Right renal pelvis (tissue), 4 donors: Measurements from ENCODE around the gene PLEKHN1. TPM values are rescaled to one million over a fixed set of nuclear protein-coding genes. Genes with fewer than 3 reads are reported as not detected.

Experiments used
- DNase-seq, 4 donors: peaks; one replicate each; pipeline ENCODE4 v3.0.0-alpha.2; 2013; ENCODE audit warnings: low read depth in 4 of 4, low spot score in 3 of 4, missing footprints in 1 of 4
- polyA plus RNA-seq, 4 donors: library from polyadenylated mRNA; unstranded; fragments of 120-200 nt; gene quantifications; one replicate each; pipeline ENCODE4 v1.2.1, GENCODE V29; 2013; ENCODE audit not compliant: insufficient read length in 4 of 4

Gene PLEKHN1
- polyA plus RNA-seq, 4 donors: 0.13 to 1.2 (median 0.46) TPM

DNA sequence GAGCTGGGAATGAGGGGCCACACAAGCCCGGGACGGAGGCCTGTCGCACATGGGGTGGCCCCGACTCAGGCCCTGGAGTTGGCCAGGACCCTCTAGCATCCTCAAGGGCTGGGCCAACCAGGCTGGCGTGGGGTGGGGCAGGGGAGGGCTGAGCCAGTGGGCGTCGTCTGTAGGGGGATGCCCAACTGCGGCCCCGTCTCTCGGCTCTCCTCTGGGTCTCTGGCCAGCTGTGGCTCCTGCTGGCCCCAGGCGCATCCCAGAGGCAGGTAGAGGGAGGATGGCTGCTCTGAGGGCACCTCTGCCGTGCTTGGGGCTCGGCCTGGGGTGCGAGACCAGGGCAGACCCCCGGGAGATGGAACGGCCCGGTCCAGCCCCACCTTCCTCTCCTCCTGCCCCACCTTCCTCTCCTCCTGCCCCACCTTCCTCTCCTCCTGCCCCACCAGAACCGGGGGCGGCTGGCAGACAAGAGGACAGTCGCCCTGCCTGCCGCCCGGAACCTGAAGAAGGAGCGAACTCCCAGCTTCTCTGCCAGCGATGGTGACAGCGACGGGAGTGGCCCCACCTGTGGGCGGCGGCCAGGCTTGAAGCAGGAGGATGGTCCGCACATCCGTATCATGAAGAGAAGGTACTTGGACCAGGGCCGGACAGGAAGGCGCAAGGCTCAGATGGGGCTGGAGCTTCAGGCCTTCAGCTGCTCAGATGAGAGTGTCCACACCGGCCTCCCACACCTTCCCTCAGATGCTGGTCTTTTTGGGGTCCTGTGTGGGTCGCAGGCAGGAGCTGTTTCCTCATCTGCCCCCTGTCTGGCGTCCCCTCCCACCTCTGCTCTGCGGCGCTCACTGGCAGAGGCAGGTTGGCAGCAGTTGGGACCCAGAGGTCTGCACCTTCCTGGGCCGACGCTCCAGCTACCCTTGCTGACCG, 36.3 kb upstream of the PLEKHN1 start:
- DNase-seq: no peak

DNA sequence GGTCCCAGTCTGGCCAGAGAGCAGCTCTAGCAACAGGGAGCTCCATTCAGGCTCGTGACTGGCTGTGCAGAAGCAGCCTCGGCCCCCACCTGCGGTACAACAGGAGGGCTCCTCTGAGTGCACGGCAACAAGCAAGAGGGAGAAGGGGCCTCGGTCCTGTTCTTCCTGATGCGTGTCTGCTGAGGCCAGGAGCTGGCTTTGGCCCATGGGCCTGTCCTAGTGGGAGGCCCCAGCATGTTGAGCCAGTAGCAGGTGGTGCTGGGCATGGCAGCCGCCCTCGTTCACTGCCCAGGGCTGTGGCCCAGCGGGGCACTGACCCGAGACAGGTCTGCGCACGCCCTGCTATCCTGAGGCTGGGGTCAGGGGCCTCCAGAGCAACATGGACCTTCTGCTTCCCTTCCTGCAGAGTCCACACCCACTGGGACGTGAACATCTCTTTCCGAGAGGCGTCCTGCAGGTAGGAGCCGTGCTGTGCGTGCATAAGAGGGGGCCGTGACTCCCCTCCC, 35.6 kb upstream of the PLEKHN1 start:
- DNase-seq: no peak

DNA sequence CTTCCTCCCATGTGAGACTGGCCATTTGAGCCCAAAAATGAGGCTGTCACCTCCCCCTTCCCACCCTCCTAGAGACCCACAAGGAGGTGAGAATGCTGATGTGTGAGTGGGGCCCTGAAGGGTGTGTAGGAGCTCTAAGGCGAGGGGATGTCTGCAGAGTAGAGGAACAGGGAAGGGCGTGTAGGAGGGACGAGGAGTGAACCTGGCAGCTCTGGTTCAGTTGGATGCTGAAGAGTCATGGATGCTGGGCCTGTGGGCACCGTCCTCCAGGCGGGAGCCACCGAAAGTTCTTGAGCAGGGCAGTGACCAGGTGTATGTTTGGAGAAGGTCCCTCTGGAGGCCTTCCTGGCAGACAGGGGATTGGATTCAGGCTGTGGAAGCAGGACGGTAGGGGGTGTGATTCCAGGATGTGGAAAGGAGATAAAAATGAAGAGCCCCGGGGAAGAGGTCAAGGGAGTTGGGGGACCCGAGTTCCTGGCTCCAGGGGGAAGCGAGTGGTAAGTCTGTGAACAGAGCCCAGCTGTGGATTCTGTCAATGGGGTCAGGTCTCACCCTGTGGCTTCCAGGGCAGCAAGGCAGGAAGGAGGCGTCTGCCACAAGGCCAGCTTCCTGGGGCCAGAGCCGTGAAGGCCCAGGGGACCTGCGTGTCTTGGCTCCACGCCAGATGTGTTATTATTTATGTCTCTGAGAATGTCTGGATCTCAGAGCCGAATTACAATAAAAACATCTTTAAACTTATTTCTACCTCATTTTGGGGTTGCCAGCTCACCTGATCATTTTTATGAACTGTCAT, 34.7 kb upstream of the PLEKHN1 start:
- no peak for DNase-seq

DNA sequence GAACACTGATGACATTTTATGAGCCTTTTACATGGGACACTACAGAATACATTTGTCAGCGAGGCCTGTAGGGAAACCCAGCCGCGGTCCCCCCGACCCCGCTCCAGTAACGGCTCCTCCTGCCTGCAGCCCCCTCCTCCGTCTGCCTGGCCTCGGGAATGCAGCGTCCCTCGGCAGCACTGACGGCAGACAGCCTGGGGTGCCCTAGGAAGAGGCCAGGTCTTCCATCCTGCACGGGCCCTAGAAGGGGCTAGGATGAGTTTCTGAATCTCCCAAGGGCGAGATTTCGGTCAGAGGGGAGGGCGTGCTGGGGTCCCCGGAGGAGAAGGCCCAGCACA, 34.1 kb upstream of the PLEKHN1 start:
- DNase-seq: no peak

DNA sequence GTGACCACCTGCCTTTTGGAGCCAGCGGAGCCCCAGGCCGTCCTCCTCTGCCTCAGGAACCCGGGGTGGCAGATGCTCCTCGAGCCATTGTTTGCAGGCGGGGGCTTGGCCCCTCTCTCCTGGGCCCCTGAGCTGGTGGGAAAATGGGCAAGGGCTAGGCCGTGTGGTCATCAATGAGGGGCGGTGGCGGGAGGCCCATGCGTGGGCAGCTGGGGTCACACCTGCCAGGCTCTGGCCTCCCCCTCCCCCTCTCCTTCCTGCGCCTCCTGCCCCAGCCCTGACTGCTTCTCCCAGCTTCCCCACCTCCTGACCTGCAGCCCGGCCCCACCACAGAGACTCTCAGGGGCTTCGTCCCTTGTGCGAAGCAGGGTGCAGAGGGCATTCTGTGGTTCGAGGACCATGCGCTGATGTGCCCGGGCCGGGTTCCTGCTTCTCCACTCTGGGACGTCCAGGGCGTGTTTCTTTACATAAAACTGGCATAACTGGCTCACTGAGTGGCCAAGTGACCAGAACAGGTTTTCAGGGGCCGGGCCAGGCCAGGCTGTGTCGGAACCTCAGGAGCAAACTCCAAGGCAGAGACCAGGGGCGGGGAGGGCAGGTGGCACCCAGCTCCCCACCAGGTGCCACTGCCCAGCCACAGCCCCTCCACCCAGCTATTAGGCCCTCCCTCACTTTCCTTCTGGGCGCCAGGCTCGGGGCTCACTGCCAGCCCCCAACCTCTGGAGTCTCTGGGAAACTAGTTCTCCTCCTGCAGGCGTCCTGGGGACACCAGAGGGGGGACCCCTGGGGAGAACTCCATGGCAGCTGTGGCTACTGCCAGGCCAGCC, 33.3 kb upstream of the PLEKHN1 start:
- DNase-seq: no peak

DNA sequence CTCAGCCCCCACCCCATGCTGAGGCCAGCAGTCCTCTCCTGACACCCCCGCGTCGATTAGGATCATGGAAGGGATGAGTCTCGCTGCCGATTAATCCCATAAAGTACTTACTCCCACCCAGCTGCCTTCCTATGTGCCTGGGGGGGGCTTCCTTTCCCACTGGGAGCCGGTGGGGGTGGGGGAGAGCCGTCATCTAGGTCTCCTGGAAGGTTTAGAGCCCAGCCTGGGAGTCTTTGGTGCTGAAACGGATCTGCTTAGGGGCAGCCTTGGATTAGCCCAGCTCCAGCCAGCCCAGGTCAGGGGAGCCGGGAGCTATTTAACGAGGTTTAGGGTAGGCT, 32.7 kb upstream of the PLEKHN1 start:
- DNase-seq: no peak

DNA sequence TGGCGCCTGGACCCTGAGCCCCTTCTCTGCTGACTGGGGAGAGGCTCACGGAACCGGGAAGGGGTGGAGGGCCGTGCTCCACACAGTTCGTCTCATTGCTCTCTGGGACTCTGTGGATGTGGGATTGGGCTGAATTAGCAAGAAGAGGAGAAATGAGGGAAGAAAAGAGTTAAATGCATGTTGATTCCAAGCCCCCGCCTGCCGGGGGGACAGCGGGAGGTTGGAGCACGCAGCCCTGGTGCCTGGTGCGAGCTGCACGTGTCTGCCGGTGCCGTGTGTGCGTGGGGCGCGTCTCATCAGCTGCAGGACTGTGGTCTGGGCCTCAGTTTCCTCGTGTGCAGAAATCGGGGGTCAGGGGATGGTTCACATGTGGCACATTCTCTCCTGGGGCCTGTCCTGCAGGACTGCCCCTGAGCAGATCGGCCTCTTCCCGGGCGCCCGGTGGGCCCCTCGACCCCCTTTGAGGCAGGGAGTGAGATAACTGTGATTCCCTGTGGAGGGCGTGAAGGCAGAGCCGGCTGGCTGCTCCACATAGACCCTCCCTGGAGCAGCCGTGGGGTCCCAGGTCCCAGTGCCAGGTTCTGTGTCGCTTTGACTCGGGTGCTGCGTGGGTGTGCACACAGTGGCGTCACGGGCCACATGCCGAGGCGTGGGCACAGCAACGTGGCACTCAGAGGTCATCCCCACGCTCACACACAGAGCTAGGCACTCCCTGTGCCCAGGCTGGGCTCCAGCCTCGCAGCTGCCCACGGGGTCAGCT, 31.1 kb upstream of the PLEKHN1 start:
- no peak for DNase-seq

DNA sequence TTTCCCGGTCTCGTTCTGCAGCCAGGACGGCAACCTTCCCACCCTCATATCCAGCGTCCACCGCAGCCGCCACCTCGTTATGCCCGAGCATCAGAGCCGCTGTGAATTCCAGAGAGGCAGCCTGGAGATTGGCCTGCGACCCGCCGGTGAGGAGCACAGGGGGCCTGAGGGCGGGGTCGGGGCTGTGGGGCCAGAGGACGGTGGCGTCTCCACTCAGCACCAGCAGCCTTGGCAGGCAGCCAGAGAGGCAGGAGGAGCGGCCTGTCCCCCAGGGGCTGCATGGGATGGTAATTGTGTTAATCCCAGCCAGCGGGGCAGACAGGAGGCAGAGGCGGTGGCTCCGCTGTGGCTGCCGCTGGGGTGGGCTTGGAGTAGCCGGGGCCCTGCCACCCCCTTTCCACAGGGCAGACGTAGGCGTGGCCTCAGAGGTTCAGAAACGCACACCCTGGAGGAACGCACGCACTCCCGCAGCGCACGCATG, 30.5 kb upstream of the PLEKHN1 start:
- no peak for DNase-seq

DNA sequence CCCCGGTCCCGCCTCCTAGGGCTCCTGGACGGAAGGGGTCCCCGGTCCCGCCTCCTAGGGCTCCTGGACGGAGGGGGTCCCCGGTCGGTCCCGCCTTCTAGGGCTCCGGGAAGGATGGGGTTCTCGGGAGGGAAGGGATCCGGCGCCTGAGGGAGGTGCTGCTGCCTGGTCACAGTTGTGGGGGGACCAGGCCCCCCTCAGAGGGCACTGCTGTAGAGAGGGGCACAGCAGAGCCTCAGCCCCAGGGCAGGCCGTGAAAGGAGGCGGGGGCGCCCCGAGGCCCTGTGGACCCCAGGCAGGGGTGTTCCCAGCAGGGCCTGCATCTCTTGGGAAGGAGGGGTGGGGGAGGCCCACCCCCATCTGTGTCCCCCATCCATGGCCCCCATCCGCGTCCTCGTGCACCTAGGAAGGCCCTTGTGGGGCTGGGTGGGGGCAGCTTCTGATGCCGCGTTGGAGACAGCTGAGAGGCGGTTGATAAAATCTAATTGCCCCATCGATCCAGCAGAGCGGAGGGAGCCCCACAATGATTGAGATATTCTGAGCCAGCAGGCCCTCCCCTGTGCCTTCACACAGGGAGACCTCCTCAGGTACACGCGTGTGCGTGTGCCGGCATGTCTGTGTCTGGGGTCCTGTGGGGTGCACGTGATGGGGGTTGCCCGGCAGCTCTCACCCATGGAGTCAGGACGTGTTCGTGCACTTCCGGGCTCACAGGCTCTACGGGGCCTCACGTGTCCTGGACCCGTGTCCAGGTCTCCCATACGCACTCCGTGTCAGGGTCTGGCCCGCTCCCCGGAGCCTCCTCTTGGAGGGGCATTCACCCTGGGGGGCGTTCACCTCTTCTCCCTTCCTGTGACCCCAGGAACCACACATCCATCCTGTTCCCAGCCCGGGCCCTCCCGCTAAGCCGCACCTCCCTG, 29.7 kb upstream of the PLEKHN1 start:
- no peak for DNase-seq

DNA sequence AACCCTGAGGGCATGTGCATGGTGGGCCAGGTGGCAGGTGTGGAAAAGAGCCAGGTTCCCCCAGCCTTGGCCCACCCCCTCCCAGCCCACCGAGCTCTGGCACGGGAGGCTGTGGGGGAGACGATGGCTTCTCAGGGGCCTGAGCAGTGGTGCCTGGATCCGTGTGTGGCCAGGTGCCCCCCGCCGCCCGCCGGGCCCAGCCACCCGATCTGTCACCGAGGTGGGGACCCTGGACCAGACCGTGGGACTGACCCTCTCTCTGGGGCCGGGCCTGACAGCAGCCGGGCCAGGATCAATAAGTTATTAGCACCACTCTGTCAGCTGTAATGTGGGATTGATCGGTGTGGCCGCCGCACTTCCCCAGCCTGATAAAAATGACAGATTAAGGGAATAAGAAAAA, 28.8 kb upstream of the PLEKHN1 start:
- no peak for DNase-seq

DNA sequence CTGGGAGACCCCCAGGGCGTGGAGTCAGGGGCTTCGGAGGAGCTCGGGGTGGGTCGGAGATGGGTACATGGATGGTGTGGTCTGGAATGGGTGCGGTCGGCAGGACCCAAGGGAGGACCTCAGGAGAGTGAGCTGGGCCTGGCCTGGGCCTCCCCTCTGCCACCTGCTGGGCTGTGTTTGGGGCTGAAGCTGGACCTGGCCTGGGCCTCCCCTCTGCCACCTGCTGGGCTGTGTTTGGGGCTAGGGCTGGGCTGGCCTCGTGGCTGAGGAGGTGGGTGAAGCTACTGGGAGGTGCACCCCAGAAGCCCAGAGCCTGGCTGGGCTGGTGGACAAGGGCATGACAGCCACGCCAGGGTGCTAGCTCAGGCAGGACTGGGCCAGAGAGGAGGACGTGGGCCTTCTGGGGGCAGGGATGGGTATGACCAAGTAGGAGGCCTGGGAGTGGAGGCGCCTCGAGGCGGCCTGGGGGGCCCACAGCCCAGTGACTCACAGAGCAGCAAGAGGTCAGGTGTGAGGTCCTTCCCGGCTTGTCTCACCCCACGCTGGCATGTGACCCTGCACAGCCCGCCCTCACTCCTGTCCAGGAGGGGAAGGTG, 28.1 kb upstream of the PLEKHN1 start:
- DNase-seq: no peak

DNA sequence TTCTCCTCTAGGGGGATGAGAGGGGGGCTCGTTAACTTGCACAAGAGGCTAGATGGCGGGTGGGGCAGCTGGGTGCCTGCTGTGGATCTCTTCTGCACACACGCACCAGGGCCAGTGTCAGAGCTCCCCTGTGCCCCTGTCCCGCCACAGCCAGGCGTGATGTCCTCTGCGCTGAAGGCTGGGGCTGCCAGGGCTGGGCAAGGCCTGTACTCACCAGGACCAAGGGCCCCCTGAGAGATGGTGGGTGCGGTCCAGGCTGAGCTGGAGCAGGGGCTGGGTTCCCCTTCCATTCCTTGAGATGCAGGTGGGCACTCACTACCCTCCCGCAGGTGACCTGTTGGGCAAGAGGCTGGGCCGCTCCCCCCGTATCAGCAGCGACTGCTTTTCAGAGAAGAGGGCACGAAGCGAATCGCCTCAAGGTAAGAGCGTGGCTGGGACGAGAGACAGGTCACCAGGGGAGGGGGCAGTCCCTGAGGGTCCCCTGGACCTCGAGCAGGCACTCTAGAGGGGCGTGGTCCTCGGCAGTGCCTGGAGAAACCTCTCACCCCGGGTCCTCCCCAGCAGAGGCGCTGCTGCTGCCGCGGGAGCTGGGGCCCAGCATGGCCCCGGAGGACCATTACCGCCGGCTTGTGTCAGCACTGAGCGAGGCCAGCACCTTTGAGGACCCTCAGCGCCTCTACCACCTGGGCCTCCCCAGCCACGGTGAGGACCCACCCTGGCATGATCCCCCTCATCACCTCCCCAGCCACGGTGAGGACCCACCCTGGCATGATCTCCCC, 27.4 kb upstream of the PLEKHN1 start:
- DNase-seq: no peak

DNA sequence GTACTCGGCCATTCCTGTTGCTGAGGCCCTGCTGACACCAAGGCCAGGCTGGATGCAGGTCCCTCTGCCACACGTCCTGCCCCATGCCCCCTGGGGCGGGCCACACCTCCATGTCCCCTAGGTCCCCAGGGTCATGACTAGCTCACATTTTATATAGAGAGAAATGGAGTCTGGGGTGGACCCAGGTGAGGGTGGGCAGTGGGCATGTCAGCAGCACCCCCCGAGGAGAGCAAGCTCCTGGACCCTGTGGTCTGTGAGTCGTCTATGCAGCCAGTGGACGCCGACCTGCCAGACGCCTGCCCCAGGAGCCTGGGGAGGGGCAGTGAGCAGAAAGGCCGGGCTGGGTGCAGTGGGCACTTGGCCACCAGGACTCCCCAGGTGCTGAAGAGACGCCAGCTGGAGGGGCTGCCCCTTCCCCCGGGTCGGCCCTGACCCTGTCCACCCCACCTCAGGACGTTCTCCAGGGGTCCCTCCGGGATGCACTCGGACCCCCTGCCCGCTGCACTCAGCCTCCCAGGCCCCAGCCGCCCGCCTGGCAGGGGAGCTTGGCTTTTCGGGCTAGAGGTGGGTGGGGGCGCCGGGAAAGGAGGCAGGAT, 26.7 kb upstream of the PLEKHN1 start:
- no peak for DNase-seq

DNA sequence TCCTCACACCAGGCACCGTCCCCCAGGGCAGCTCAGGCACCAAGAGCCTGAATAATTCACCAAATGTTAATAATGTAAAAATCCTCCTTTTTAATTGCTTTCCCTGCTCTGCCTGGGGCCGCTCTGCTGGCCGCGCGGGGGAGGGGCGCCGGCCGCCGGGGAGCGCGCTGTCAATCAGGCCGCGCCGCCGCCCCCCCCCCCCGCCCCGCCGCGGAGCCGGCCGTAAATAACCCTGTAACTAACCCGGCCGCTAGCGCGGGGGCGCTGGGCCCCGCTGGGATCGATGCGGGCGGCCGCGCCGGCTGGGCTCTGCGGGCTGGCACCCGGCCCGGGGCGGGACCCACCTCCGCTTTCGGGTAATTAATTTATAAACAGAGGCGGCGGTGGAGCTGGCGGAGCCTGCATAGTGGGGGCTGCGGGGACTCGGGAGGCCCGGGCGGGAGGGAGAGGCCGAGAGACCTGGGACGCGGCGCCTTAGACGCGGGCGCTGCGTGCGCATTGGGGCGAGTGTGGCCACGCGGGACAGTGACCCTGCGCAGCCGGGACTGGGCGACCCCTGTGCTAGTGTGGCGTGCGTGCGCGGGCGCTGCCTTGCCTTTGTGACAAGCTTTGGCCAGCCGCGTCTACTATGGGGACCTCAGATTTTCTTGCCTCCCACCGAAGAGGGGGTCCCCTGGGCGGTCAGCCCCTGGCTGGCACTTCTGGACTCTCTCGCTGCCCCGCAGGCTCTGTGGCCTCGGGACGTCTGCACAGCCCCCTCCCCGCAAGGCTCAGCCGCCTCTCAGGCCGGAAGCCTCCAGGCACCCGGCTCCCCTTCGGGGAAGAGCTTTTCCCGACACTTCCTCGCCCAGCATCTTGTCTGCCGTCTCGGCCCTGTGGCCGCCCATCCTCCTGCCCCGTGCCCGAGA, 25.9 kb upstream of the PLEKHN1 start:
- peak in 2 of 4 donors; percentile 81 to 84 for DNase-seq

DNA sequence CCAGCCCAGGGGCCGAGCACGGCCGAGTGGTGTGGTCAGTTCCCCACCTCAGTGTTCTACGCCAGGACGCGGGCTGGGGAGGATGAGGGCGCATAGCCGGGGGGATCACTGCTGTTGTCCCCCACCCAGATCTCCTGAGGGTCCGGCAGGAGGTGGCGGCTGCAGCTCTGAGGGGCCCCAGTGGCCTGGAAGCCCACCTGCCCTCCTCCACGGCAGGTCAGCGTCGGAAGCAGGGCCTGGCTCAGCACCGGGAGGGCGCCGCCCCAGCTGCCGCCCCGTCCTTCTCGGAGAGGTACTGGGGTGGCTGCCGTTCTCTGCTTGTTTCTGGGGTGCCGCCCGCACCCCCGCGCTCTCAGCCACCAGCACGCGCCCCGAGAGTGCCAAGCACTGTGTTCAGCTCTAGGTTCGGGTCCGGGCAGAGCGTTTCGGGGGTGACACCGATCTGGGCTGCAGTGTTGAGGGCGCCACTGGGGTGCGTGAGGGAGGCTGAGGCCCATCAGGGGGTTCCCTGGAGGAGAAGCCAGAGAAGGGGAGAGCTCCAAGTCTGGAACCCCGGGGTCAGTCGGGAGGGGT, 25.2 kb upstream of the PLEKHN1 start:
- DNase-seq: no peak
